ENCODE data around the gene HOXA4.

HOXA4 gene

GRCh38 chr7:27099453-27100370 lies 30.8 kb downstream of the HOXA4 start:
- peaks cover 46% of the 10 kb centered on the region for H3K4me1 Mint-ChIP-seq
- DNase-seq (ENCODE audit: low spot score in 2 of 2): no peak
- H3K36me3 Mint-ChIP-seq (ENCODE audit: insufficient read depth): peaks cover 16% of the 10 kb centered on the region
- H3K9me3 Mint-ChIP-seq: no peaks in the 10 kb centered on the region
- no peak overlapping the region for H3K4me3 Mint-ChIP-seq
- H3K27me3 Mint-ChIP-seq: peaks cover 72% of the 10 kb centered on the region
- no peak for ATAC-seq (replicated peaks; ENCODE audit: extremely low read depth, poor library complexity, severe bottlenecking)
- H3K27ac Mint-ChIP-seq (ENCODE audit: low read depth): no peak overlapping the region

- no peaks in the 10 kb centered on the region for H3K9me3 Mint-ChIP-seq
- peaks cover 52% of the 10 kb centered on the region for H3K4me1 Mint-ChIP-seq
- DNase-seq (ENCODE audit: low spot score in 2 of 2) (no peak), ATAC-seq (replicated peaks; ENCODE audit: extremely low read depth, poor library complexity, severe bottlenecking) (no peak)
- H3K27ac Mint-ChIP-seq (ENCODE audit: low read depth): no peak overlapping the region
- peak overlapping the region; percentile 12 for H3K4me3 Mint-ChIP-seq
- peaks cover 18% of the 10 kb centered on the region for H3K36me3 Mint-ChIP-seq (ENCODE audit: insufficient read depth)
- peaks cover 72% of the 10 kb centered on the region for H3K27me3 Mint-ChIP-seq
These were observed 31.7 kb downstream of the HOXA4 start for GRCh38 chr7:27098578-27099451.

DNA sequence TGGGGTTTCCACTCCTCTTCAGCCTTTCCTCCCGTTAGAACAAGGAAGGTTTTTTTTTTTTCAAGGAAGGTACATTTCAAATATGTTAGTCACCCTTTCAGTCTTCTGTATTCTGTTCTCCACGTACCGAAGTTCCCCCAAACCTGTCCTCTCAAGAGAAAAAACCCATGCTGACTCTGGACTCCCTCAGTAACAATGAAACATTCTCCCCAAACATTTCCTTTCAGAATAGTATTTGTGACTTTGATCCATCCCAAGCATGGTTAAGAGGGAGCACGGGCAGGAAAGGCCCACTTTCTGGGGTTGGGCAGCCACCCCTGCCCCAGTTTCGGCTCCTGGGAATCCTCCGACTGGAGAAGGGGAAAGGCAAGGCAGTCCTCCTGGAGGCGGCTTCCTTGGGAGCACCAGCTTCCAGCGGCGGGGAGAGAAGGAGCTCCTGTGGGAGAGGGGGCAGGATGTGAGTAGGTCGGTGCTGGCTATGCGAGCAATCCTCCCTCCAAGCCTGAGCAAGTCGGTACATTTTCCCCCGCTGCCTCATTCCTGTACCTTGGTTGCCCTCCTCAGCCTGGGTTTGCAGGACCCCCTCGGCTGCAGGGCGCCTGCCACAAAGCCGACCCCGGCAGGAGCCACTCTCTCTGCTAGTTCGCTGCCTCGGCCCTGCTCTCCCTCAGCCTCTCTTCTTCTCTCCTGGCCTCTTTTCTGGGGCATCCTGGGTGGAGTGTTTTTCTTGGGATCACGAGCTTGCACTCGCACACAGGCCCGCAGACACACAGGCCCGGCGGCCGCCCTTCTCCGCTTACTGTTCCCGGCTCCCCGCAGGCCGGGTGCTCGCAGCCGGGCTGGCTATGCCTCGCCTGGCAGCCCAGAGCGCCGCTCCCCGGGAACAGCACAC lies 32.6 kb downstream of the HOXA4 start:
- Mint-ChIP-seq H3K36me3 (ENCODE audit: insufficient read depth) (peaks cover 18% of the 10 kb centered on the region), H3K27ac (ENCODE audit: low read depth) (no peak overlapping the region), H3K4me1 (peaks cover 46% of the 10 kb centered on the region), H3K27me3 (peaks cover 72% of the 10 kb centered on the region), H3K4me3 (peak overlapping the region; percentile 85), H3K9me3 (no peaks in the 10 kb centered on the region)
- ATAC-seq (replicated peaks; ENCODE audit: extremely low read depth, poor library complexity, severe bottlenecking): no peak
- no peak for DNase-seq (ENCODE audit: low spot score in 2 of 2)

DNA sequence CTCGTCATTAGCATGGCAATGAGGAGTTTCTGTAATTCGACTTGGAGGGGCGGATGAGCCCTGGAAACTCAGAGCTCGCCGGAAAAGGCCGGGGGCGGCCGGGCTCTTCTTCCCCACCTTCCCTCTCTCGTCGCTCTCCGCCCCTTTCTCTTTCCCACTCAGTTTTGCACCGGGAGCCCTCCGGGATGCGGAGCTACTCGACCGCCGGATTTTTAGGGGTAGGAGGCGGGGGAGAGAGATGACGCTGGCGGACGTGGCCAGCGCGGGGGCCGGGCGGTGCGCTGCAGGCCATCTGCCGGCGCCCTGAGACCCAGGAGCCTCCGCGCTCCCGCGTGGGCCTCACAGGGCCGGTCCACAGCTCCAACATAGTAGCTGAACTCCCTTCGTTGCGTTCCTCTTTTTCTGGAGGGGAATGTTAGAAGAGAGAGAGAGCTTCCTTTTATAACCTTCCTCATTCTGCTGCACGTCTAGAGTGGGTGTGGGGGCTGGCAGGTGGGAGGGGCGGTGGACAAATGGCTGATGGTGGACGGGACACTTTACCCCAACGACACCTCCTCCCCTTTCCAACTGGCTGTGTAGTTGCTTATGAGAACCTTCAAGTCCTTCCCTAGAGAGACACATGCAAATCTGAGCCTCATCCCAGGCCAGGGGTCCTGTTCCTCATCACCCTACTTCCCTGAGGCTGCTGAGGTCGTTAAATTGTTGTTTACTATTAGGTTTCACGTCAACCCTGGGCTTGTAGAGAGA lies 33.6 kb downstream of the HOXA4 start:
- peak overlapping the region; percentile 82 for H3K27ac Mint-ChIP-seq (ENCODE audit: low read depth)
- peak overlapping the region; percentile 85 for H3K4me3 Mint-ChIP-seq
- ATAC-seq (replicated peaks; ENCODE audit: extremely low read depth, poor library complexity, severe bottlenecking): no peak
- peaks cover 16% of the 10 kb centered on the region for H3K36me3 Mint-ChIP-seq (ENCODE audit: insufficient read depth)
- no peak for DNase-seq (ENCODE audit: low spot score in 2 of 2)
- H3K4me1 Mint-ChIP-seq: peaks cover 38% of the 10 kb centered on the region
- H3K27me3 Mint-ChIP-seq: peaks cover 72% of the 10 kb centered on the region
- no peaks in the 10 kb centered on the region for H3K9me3 Mint-ChIP-seq

DNA sequence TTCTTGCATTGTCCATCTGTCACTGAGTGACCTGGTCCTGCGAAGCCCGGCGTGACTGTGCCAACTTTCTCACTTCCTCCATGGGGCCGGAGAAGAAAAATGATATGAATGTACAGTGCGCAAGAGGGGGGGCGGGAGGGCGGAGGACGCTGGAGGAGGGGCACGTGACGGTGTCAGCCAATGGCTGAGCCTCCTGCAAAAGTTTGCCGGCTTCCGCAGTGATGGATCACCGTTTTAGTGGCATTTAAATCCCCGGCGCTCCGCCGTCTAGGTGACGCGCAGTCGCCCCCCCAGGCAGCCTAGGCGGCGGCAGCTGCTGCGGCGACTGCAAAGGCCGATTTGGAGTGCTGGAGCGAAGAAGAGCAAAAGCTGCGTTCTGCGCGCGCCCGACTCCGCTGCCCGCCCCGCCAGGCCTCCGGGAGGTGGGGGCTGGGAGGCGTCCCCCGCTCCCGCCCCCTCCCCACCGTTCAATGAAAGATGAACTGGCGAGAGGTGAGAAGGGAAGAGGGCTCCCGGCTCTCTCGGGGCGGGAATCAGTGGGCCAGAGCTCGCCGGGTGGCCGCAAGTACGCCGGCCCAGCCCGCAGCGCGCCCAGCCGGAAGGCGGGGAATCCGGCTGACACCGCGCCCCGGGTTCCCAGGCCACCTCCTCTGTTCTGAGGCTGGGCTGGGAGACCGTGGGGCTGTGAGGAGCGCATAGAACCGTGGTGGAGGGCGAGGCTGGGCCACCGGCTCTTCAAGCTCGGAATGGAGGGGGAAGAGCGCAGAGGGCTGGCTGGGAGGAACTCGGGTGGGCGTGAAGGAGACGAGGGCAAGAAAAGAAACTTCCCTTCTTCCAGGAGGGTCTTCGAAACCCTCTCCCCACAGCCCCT lies 34.4 kb downstream of the HOXA4 start, which contains the start of gene HOXA1:
Gene HOXA1, minus strand, starts transcription at position 104 of the 871 bp plus-strand sequence. Its CDS starts 88 bp downstream, at position 16.
- peaks cover 32% of the 10 kb centered on the region for H3K4me1 Mint-ChIP-seq
- H3K27ac Mint-ChIP-seq (ENCODE audit: low read depth): peak within 1 kb of the TSS; percentile 82
- DNase-seq (ENCODE audit: low spot score in 2 of 2) (peak; percentile 58 to 69), ATAC-seq (replicated peaks; ENCODE audit: extremely low read depth, poor library complexity, severe bottlenecking) (peak; percentile 92)
- H3K9me3 Mint-ChIP-seq: no peaks in the 10 kb centered on the region
- H3K27me3 Mint-ChIP-seq: peaks cover 72% of the 10 kb centered on the region
- peaks cover 15% of the 10 kb centered on the region for H3K36me3 Mint-ChIP-seq (ENCODE audit: insufficient read depth)
- peak within 1 kb of the TSS; percentile 85 for H3K4me3 Mint-ChIP-seq

- peak overlapping the region; percentile 82 for H3K27ac Mint-ChIP-seq (ENCODE audit: low read depth)
These were observed 35.3 kb downstream of the HOXA4 start for GRCh38 chr7:27095050-27095896.

DNA sequence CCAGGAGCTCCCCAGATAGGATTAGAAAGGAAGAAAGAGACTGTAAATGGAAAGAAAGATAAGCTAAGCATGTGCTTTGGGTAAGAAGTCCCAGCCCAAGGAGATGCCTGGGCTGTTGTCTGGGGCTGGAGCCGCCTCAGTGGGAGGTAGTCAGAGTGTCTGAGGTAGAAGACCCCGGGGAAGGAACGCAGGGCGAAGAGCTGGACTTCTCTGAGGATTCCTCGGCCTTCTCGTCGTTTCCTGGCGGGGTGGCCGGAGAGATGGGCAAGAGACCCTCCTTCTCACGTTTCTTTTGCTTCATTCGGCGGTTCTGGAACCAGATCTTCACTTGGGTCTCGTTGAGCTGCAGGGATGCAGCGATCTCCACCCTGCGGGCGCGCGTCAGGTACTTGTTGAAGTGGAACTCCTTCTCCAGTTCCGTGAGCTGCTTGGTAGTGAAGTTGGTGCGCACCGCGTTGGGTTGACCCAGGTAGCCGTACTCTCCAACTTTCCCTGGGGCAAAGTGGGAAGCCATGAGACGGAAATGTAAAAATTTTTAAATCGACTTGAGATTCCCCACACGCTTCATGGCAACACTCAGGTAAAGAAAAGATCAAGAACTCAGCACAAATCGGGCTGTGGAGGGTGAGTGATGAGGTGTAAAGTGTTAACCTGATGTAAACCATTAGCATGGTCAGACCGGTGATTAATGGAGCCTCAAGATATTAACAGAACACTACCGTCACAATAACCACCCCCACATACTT lies 36.1 kb downstream of the HOXA4 start:
- peak overlapping the region; percentile 24 for H3K27ac Mint-ChIP-seq (ENCODE audit: low read depth)
- peaks cover 32% of the 10 kb centered on the region for H3K4me1 Mint-ChIP-seq
- peaks cover 72% of the 10 kb centered on the region for H3K27me3 Mint-ChIP-seq
- no peaks in the 10 kb centered on the region for H3K9me3 Mint-ChIP-seq
- peak overlapping the region; percentile 85 for H3K4me3 Mint-ChIP-seq
- no peak for ATAC-seq (replicated peaks; ENCODE audit: extremely low read depth, poor library complexity, severe bottlenecking)
- peaks cover 11% of the 10 kb centered on the region for H3K36me3 Mint-ChIP-seq (ENCODE audit: insufficient read depth)
- DNase-seq (ENCODE audit: low spot score in 2 of 2): no peak

More at GRCh38 chr7:27095050-27095896, 35.3 kb downstream of the HOXA4 start:
- DNase-seq (ENCODE audit: low spot score in 2 of 2) (no peak), ATAC-seq (replicated peaks; ENCODE audit: extremely low read depth, poor library complexity, severe bottlenecking) (no peak)
- Mint-ChIP-seq H3K9me3 (no peaks in the 10 kb centered on the region), H3K4me1 (peaks cover 32% of the 10 kb centered on the region), H3K36me3 (ENCODE audit: insufficient read depth) (peaks cover 12% of the 10 kb centered on the region), H3K27me3 (peaks cover 72% of the 10 kb centered on the region), H3K4me3 (peak overlapping the region; percentile 85)

- Mint-ChIP-seq H3K4me3 (no peak overlapping the region), H3K36me3 (ENCODE audit: insufficient read depth) (peaks cover 9% of the 10 kb centered on the region), H3K4me1 (peaks cover 32% of the 10 kb centered on the region), H3K27ac (ENCODE audit: low read depth) (no peak overlapping the region), H3K9me3 (no peaks in the 10 kb centered on the region), H3K27me3 (peaks cover 73% of the 10 kb centered on the region)
- DNase-seq (ENCODE audit: low spot score in 2 of 2) (no peak), ATAC-seq (replicated peaks; ENCODE audit: extremely low read depth, poor library complexity, severe bottlenecking) (no peak)
These were observed 37.2 kb downstream of the HOXA4 start for GRCh38 chr7:27093184-27093895.

- Mint-ChIP-seq H3K36me3 (ENCODE audit: insufficient read depth) (peaks cover 9% of the 10 kb centered on the region), H3K9me3 (no peaks in the 10 kb centered on the region), H3K4me3 (no peak overlapping the region), H3K27ac (ENCODE audit: low read depth) (no peak overlapping the region), H3K4me1 (peaks cover 29% of the 10 kb centered on the region), H3K27me3 (peaks cover 78% of the 10 kb centered on the region)
- DNase-seq (ENCODE audit: low spot score in 2 of 2): no peak
- no peak for ATAC-seq (replicated peaks; ENCODE audit: extremely low read depth, poor library complexity, severe bottlenecking)
These were observed 37.8 kb downstream of the HOXA4 start for GRCh38 chr7:27092819-27093110.

Data from central memory CD8-positive, alpha-beta T cell (primary cell).